HG03097 (cell line): ENCODE measurements around the gene RAET1E.
"Not testable (repeated sequence)": the region's sequence is repeated elsewhere in the genome, so short reads cannot be mapped to it uniquely, and the experiment has no call there.

ENCODE experiments used
- ATAC-seq: cut with Tn5 transposase; IDR thresholded peaks from one replicate; pipeline ENCODE4 v1.9.1; 2021; ENCODE audit not compliant: unreplicated experiment, low FRiP score

Gene RAET1E

DNA sequence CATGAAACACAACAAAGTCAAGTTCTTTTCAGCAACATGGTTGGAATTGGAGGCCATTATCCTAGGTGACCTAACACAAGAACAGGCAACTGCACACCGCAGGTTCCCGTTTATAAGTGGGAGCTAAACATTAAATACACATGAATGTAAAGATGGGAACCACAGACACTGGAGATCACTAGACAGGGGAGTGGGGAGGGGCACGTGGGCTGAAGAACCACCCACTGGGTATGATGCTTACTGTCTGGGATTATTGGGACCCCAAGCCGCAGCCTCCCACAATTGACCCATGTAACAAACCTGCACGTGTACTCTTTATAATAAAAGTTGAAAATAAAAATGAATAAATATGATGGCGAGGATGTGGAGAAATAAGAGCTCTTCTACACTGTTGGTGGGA, 33.6 kb upstream of the RAET1E start:
- no peak for ATAC-seq

DNA sequence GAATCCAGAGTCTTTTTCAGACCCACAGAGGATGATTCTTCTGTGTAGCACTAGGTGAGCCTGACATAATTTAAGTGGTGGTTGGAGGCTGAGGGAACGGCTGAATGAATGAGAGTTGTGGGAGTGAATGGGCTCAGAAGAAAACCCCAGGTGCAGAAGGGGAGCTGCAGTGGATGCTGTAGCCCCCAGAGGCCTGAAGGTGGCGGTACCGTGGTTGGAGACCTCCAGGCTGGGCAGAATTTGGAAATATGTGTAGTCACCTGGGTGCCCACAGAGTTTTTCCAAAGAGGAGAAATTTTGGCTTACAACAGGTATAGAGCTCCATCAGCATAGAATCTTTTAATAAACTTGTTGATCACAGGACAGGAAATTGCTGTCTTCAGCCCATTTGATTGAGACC, 31.5 kb upstream of the RAET1E start:
- no peak for ATAC-seq

DNA sequence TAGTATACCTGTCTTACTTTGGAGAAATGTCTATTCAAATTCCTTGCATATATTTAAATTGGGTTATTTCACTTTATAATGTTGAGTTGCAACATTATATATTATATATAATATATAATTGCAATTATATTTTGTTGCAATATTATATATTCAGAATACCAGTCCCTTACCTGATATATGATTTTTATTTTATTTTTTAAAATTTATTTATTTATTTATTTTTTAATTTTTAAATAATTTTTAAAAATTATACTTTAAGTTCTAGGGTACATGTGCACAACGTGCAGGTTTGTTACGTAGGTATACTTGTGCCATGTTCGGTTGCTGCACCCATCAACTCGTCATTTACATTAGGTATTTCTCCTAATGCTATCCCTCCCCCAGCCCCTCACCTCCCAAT, 29.1 kb upstream of the RAET1E start:
- ATAC-seq: not testable (repeated sequence)

DNA sequence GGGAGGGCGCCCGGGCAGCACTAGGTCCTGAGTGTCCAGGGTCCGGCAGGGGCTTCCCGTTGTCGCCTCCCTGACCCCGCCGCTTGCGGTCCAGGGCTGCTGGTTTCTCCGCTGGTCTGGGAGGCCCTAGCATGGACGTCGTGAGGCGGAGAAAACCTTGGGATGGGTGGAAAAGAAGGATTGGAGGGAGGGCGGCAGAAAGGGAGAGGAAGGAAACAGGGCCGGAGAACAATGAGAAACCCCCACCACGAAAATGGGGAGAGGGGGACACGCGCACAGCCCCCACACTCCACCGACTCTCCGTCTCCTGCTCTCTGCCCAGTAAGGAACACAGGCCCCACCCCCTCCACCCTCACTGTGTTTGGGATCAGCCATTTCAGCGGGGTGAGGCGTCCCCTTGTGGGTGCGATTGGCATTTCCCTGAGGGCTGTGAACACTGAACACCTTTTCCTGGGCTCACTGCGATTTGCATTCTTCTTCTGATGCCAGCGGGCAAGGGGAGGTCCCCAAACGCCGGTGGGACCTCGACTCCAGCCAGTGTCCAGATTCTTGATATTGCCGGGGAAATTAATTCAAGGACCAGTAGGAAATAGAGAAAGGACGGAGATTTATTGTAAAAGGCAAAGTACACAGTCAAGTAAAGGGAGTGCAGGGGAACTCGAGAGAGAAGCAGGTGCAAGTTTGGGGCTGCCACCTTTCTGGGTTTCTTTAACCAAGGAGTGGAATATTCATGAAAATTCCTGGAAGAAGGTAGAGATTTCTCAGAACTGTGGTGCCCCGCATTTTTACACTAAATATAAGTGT, 28.3 kb upstream of the RAET1E start:
- ATAC-seq: no peak

DNA sequence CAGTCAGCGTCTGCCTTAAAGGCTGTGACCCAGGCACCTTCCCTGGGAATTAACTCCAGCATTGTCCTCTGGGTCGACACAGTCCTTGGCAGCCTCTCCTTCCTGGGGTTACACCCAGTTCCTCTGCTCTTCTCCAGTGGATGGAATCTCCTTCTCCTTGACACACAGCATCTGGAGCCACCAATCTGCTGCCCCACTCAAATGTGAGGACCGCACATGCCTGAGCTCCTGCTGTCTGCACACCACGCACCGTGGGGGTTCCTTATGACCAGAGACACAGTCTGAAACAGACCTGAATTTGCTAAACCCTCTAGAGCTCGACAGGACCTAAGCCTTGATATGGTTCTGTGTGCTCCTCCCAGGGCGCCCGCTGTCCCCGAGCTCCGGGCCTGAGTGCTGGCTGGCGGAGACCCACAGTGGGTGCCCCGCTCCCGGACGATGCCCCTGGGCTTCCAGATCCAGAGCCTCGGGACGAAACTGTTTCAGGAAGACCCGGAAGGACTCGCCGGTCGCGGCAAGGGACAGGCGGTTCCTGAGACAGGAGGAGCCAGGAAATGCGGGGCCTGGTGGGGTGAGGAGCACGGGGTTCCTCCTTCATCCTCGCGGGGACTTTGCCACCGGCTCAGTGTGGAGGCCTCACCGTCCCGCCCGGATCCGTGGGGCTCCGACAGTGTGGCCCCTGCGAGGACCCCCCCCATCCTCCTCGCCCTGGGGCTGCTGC, 27.5 kb upstream of the RAET1E start:
- ATAC-seq: no peak

DNA sequence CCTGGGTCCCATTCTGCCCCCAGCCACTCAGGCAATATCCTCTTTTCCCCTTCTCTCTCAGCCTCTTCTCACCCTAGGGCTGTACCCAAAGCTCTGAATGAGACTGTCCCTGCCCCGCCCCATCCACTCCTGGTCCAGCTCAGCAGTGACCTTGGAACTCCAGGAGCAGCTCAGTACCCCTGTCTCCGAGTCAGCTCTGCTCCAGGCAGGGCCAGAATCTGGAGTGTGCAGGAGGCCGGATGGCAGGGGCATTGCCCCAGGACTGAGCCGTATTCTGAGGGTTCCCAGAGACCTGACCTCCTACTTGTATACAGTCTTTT, 27.0 kb upstream of the RAET1E start:
- ATAC-seq: no peak

DNA sequence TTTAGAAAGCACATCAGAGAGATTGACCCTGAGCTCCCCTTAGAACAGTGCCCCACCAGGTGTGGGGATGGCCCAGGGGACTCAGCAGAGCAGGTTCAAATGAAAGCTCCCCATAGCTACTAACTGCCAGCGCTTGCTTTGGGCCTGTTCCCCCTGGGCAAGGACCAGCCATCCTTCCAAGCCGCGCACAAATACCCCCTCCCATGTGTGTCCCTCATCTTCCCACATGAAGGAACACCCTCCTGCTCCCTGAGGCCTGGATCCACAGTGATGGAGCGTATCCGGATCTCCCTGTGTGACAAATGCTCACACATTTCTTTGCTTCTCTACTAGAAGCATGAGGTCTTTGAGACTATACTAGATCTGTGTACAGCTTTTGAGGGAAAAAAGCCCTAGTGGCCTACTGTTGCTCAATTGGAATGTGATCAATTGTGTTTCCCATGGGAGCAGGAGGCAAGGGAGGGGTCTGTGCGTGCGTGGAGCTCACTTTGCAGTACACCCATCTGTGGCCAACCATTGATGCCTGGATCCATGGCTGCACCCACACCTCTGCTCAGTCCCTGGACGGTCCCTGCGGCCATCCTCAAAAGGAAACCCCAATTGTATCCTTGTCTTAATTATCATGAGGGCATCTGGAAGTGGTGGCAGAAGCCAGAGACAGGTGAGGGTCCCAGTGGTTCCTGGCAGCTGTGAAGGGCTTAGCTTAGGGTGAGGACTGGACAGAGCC, 26.5 kb upstream of the RAET1E start:
- ATAC-seq: no peak

DNA sequence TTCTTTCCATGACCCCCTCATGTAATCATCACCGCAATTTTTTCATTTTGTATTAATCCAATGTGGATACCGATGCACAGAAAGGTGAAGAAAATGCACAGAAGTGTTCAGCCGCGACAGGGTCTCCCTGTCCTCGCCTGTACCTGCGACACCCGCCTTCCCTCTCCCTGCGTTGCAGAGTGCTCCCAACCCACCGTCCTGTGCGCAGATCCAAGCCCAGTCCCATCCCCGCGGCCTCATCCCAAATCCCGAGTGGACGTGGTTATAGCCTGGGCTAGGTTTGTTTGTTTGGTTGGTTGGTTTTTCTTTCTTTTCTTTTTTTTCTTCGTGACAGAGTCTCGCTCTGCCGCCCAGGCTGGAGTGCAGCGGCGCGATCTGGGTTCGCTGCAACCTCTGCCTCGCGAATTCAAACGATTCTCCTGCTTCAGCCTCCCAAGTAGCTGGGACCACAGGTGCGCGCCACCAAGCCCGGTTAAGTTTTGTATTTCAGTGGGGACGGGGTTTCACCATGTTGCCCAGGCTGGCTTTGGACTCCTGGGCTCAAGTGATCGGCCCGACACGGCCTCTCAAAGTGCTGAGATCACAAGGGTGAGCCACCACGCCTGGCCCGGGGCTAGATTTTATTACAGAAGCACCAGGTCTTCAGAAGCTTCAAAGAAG, 25.5 kb upstream of the RAET1E start:
- no peak for ATAC-seq

DNA sequence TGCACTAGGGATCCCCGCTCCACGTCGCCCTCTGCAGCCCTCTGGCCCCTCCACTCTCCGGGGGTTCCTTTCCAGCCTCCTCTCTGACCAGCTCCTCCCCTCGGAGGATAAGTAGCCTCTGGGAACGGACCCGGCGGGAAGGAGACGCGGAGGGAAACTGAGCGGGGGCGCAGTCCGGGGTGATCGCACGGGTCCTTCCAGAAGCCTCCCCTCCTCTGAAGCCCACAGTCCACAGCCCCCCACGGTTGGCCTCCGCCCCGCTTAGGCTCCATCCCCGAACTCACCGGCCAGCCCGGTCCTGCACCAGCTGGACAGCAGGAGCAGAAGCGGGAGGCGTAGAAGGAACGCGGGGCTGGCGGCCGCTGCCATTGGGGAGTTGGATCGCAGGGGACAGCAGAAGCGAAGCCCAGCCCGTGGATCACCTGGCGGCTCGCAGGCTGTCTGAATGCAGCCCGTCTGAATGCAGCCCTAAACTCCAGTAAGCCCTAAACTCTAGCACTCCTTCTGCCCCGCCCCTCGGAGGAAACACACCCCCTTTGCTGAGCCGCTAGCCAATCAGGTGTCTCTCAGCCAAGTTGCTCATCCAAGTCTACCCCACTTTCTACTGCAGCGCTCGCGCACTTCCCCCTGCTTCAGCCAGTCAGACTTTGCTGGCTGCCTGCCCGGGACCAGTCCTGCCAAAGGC, 24.9 kb upstream of the RAET1E start, which contains the start of gene RAET1G:
Gene RAET1G (minus strand): TSS at position 480 of the 685 bp plus-strand sequence. CDS start 111 bp downstream, at position 369.
- no peak for ATAC-seq

DNA sequence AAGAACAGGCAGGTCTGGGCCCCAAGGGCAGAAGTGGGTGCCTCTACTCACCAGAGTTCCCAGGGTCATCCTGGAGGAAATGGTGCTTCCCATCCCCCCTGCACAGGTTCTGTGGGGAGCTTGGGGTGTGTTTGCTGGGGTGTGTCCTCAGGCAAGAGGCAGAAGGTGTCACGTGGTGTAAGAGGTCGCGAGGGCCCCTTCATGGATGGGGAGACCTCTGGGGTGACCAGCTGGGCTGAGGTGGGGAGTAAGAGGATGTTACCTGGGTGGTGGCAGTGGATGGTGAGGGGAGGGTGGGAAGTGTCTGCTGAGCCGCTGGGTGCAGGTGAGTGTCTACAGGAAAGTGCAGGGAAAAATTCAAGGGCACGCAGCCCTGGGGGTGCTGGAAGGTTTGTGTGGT, 24.2 kb upstream of the RAET1E start:
- ATAC-seq: not testable (repeated sequence)

DNA sequence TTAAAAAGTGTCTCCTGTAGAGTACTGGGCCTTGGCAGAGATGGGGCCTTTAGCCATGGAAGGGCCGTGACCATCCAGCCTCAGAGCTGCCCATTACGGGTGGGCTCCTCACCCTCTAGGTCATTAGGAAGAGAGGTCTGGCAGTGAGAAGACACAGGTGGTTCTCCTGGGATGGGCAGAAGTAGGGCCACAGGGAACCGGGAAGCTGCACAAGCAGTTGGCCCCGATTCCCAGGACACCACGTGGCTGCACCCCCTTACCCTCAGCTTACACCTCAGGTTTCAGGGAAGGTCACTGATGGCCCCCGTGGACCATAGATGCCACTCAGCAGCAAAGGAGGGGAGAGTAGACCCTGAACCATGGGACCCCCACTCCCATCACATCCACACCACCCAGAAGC, 23.4 kb upstream of the RAET1E start:
- ATAC-seq: no peak

DNA sequence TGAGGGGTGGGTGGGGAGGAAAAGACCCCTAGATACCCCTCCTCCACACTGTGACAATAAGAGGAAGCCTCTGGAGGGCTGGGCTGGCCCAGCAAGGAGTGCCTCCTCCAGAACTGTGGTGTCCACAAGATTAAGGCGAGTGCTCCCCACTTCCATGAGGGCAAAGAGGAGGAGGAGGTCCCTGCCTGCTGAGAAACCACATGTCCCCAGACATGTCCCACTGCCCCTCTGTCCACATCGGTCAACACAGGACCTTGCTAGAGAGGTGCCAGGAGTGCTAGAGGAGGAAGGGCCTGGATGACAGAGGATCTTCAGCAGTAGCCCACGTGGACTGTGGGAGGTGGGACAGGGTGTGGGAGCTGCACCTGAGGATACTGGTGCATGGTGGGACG, 21.9 kb upstream of the RAET1E start:
- ATAC-seq: no peak

DNA sequence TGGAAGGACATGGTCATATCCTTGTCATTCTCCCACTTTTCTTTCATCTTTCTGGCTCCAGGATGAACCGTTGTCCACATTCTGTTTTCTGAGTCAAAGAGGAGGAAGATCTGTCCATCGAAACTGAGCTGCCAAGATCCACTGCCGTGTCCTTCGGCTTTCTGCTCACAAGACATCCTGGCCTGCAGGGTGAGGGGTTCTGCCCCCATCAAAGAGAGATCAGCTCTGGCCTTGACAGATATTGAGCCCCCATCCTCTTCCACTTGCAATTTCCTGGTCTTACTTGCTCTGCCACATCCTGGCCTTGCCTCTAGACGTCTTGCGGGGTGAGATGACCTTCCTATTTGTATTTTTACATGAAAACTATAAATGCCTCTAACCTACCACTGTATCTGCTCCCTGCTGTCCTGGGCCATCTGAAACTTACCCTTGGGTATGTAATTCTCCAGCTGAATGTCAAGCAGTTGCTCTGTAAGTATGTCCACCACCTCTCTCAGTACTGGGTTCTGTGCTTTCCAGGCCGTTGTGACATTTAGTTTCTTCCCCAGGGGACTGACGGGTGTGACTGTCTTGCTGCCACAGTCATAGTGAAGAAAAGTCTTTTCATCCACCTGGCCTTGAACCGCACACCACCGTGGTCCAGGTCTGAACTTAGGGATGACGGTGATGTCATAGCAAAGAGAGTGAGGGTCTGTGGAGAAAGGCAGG, 21.4 kb upstream of the RAET1E start:
- not testable (repeated sequence) for ATAC-seq

DNA sequence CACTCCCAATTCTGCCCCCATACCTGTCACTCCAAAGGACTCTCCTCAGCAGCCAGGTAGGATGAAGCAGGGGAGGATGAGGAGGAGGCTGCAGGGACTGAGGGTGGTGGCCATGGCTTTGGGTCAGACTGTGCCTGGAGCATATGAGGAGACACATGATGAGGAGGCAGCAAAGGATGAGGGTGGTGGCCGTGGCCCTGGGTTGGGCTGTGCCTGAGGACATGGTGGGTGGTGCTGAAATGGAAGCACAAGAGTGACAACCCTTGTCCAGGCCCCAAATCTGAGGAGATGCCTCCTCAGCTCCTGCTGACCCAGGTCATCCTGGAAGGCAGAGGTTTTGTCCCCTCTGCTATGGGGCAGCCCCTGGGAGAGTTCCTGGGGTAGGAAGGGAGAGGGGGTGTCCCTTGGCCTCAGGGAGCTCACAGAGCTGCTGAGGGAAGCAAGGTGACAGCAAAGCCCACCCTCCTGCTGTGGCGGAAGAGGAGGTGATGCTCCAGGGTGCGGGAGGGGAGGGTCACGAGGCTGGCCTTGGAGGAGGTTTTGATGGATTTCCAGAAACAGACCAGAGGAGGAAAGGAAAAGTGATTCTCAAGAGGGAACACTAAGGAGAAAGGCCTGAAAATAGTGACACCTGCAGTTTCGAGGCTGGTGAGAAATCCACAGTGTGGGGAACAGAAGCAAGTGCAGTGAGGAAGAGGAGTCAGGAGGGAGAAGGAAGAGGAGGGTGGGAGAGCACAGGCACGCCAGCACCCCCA, 20.4 kb upstream of the RAET1E start:
- no peak for ATAC-seq

DNA sequence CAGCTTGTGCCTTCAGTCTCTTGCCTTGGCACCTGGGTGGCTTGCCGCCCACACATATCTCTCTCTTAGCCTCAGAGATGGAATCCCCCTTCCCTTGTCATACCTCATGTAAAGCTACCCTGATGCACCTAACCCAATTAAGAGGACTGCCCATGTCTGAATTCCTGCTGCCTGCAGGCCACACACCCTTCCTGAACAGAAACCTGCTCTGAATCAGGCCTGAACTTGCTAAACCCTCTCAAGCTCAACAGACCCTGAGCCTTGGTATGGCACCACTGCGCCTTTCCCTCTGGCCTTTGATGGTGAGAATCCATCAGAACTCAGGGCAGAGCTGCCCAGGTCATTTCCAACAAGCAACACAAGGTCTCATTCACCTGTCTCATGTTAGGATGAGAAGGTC, 19.8 kb upstream of the RAET1E start:
- ATAC-seq: no peak

DNA sequence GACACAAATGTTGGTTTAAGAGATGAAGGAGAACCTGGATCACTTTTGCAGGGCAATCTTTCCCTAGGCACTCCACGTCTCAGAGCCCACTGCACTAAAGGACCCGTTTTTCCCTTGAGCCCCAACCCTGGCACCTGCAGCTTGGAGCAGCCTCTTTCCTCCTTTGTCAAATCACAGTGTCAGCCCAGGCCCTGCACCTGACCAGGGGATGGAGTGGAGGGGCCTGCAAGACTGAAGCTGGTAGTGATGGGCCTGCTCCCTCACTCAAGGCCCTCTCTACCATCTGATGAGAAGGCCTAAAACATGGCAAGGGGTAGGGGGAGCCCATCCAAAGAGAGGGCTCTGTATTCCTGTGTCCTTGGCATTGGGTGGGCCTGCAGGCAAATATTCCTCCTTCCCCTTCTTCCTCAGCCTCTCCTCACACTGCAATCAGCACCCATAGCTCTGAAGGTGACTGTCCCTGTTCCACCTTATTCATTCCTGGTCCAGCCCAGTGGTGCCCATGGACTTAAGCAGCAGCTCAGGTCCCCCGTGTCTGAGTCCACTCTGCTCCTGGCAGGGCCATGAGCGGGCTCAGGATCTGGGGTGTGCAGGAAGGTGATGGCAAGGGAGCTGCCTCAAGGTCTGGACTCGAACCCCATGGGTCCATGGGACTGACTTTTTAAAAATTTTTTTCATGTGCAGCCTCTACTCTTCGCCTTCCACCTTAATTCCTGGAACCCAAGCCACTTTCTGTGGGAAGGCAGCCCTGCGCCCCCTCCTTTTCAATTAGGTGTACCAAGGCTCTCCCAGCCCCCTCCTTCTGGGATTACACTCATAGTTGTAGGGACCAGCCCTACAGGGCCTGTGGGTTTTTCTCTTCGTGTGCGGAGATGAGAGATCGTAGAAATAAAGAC, 18.3 kb upstream of the RAET1E start:
- no peak for ATAC-seq

DNA sequence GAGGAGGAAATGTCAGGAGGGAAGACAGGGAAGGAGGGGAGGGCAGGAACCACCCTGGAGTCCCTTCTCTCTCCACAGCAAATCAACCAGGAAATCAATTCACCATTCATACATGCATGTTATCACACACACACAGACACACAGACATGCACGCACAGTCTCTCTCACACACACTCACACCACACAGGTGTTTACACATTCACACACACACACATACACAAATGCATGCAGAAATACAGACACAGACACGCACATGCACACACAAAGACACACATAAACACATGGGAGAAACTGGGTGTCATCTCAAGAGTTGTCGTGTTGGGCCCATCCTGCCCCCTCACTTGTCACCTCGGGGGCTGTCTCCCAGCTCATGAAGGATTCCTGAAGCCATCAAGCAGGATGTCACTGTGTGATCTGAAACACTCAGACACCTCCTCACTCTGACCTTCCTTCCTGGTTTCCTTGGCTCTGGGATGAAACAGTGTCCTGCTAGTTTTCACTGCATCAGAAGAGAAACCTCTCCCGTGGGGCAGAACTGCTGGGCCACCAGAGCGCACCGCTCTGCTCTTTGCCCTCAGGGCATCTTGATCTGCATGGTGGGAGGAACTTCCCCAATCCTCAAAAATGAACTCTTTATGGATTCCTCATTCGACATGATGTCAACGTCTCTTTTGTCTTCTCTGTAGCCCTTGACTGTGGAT, 15.8 kb upstream of the RAET1E start:
- no peak for ATAC-seq

DNA sequence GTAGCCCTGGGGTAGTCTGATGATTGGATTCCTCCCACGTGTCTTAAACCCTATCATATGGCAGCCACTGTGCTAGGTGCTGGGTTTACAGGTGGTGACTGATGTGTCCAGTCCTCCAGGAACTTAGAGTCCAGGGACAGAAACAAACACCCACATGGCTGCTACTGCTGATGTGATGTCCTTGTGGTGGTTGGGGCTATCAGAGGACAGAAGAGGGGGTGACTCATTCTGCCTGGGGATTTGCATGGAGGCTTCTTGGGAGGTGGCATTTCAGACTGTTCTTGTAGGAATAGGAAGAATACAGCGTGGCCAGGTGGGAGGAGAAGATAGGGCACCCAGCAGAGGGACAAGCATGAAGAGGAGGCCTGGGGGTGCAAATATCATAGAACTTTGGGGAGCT, 15.2 kb upstream of the RAET1E start:
- ATAC-seq: no peak
